ENCODE results near the gene ARGLU1.

DNA sequence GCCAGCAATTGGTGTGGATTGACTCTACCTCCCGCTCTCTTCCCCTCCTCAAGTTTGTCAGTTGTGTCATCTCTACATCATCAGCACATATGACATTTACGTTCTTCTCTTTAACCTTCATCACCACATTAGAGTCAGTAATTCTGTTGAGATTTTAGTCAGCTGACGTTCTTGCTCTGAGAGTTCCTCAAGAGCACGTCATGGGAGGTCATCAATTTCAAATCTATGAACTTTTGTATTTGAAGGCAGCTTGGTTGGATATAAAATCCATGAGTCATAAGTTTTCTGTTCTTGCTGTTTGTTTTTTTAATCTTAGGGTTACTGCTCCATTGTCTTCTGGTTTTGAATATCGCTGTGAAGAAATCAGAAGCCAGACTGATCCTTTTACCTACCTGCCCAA lies 21.8 kb upstream of the ARGLU1 start:
- TF ChIP-seq, protein P1, sequence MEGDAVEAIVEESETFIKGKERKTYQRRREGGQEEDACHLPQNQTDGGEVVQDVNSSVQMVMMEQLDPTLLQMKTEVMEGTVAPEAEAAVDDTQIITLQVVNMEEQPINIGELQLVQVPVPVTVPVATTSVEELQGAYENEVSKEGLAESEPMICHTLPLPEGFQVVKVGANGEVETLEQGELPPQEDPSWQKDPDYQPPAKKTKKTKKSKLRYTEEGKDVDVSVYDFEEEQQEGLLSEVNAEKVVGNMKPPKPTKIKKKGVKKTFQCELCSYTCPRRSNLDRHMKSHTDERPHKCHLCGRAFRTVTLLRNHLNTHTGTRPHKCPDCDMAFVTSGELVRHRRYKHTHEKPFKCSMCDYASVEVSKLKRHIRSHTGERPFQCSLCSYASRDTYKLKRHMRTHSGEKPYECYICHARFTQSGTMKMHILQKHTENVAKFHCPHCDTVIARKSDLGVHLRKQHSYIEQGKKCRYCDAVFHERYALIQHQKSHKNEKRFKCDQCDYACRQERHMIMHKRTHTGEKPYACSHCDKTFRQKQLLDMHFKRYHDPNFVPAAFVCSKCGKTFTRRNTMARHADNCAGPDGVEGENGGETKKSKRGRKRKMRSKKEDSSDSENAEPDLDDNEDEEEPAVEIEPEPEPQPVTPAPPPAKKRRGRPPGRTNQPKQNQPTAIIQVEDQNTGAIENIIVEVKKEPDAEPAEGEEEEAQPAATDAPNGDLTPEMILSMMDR (IDR thresholded peaks at IDR 0.05; ENCODE audit: low read depth, low read length) = no peak
- TF ChIP-seq POLR2A (IDR thresholded peaks at IDR 0.05; ENCODE audit: extremely low read depth, insufficient read length) = no peak
- TF ChIP-seq, protein P2, sequence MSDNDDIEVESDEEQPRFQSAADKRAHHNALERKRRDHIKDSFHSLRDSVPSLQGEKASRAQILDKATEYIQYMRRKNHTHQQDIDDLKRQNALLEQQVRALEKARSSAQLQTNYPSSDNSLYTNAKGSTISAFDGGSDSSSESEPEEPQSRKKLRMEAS (IDR thresholded peaks at IDR 0.05; ENCODE audit: low read depth, low read length) = no peak
